ENCODE results near the gene SEMA4F.

The SEMA4F gene

DNA sequence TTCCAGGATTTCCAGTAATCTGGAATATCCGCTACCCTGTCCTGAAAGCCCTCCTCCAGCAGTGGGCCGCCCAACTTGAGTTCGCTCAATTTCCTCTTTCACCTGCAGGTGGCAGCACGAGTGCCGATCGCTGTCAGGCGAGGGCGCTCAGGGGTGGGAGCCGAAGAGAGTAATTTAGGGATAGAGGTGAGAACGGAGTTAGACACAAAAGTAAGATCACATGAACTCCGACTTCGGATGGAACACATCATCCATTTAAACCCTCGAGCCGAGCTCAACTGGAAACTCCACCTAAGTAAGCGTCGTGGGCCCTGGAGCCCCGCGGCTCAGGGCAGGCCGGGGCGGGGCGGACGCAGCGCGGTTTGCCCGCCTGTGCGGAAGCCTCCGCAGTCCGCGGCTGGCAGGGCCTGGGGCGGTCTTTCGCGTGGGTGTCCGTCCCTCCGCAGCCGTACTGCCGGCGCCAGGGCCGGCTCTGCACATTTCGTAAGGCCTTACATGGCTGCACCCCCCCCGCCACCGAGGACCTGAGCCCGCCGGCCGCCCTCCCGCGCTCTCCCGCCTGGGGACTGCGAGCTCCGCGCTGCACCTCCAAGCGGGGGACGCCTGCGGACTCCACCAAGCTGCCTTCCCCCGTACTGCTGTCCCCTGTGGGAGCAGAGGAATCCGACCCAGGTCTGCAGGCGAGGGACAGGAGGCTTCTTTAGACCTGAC, 61.2 kb downstream of the SEMA4F start:
- TF ChIP-seq, protein P1, sequence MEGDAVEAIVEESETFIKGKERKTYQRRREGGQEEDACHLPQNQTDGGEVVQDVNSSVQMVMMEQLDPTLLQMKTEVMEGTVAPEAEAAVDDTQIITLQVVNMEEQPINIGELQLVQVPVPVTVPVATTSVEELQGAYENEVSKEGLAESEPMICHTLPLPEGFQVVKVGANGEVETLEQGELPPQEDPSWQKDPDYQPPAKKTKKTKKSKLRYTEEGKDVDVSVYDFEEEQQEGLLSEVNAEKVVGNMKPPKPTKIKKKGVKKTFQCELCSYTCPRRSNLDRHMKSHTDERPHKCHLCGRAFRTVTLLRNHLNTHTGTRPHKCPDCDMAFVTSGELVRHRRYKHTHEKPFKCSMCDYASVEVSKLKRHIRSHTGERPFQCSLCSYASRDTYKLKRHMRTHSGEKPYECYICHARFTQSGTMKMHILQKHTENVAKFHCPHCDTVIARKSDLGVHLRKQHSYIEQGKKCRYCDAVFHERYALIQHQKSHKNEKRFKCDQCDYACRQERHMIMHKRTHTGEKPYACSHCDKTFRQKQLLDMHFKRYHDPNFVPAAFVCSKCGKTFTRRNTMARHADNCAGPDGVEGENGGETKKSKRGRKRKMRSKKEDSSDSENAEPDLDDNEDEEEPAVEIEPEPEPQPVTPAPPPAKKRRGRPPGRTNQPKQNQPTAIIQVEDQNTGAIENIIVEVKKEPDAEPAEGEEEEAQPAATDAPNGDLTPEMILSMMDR (IDR thresholded peaks at IDR 0.05; ENCODE audit: low read depth, low read length): peak; percentile 84

DNA sequence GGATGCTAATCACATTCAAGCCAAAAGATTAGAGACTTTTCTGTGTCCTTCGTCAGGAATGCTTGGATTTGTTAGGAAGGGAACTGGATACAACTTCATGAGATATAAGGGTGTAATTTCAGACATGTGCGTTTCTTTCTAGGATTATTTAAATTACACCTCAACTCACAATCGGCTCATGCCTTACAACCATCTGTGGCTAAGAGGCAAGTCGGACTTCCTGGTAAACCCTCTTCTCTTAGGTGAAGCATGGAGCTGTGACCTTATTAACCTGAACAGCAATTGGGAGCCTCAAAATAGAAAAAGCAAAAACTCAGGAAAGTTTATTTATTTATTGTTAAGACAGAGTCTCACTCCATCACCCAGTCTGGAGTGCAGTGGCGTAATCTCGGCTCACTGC, 61.8 kb downstream of the SEMA4F start:
- TF ChIP-seq, protein P1 (IDR thresholded peaks at IDR 0.05; ENCODE audit: low read depth, low read length): no peak
- H3K4me3 ChIP-seq (ENCODE audit: low read depth, low read length): peak overlapping the region; percentile 64

More for the DNA sequence above, 61.2 kb downstream of the SEMA4F start:
- H3K4me3 ChIP-seq (ENCODE audit: low read depth, low read length): peak overlapping the region; percentile 64

DNA sequence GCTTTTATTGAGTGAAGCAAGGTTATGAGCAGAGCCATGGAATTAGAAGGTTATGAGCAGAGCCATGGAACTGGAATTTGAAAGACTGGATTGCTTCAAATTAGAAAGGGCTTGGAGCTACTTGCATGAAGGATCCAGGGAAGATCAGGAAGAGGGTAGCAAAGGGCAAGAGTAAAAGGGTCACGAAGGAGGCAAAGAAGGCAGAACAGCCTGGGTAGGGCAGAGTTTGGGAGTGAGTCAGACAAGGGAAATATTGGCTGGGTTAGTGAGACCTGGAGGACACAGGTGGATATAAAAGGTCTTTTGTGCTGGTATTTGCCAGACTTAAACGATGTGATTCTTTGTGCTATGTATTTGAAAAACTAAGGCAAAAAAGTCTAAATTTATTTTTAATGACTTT, 65.0 kb downstream of the SEMA4F start:
- TF ChIP-seq, protein P1 (IDR thresholded peaks at IDR 0.05; ENCODE audit: low read depth, low read length): no peak
- H3K4me3 ChIP-seq (ENCODE audit: low read depth, low read length): no peak overlapping the region

DNA sequence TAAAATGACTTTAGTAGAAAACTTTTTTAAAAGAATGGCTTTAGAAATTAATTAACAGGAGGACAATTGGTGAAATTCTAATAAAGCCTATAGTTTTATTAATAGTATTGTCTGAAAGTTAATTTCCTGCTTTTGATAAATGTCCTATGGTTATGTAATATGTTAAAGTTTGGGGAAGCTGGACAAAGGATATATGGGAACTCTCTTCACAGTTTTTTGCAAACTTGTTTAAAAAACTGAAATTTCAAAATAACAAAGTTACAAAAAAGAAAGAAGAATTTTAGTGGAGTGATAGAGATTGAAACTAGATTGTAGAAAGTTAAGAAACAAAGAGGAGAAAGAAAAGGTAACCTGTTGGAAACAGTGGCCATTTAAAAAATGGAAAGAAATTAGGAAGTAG, 67.3 kb downstream of the SEMA4F start:
- TF ChIP-seq, protein P1 (IDR thresholded peaks at IDR 0.05; ENCODE audit: low read depth, low read length): no peak
- no peak overlapping the region for H3K4me3 ChIP-seq (ENCODE audit: low read depth, low read length)

DNA sequence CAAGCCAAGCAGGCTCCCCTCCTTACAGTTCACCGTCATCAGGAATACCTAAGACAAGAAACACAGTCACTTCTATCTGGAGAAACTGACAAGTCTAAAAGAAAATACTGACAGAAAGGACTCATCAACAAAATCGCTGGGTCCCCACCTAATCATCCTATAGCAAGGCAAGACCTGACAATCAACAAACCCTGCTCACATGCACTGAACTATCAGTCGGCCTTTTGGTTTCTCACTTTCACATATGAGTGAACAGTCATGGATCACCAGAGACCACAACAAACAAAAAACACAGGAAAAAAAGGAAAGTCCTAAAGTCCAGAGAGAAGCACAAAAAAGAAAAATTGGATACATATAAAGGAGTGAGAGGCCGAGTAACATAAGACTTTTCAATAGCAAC, 70.4 kb downstream of the SEMA4F start:
- TF ChIP-seq, protein P1 (IDR thresholded peaks at IDR 0.05; ENCODE audit: low read depth, low read length): no peak

DNA sequence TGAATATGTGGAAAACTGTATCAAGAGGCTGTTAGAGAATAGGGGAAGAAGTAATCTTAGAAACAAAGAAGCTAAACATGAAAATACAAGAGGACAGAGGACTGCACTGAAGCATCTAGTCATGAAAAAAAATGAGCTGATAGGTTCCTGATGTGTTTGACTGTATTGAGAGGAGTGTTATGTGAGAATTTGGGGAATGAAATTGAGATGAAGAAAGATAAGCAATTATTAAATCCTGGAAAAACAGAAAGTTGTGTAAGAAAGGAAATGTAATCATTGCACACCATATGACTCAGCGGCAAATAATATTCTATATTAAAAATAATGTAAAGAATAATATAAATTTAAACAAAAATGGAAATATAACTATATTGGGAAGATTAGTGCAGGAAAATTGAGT, 71.2 kb downstream of the SEMA4F start:
- no peak overlapping the region for H3K4me3 ChIP-seq (ENCODE audit: low read depth, low read length)
- TF ChIP-seq, protein P1 (IDR thresholded peaks at IDR 0.05; ENCODE audit: low read depth, low read length): no peak

More for the DNA sequence above, 70.4 kb downstream of the SEMA4F start:
- no peak overlapping the region for H3K4me3 ChIP-seq (ENCODE audit: low read depth, low read length)

DNA sequence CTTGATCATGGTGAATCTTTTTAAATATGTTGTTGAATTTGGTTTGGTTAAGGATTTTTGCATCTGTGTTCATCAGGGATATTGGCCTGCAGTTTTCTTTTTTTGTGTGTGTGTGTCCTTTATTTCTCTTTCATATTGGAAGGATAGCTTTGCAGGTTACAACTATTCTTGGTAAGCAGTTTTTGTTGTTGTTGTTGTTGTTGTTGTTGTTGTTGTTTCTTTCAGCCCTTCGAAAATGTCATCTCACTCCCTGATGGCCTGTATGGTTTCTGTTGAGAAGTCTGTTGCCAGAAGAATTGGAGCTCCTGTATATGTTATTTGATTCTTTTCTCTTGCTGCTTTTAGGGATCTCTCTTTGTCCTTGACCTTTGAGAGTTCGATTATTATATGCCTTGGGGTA, 74.8 kb downstream of the SEMA4F start:
- TF ChIP-seq, protein P1 (IDR thresholded peaks at IDR 0.05; ENCODE audit: low read depth, low read length): no peak

More for the DNA sequence above, 74.8 kb downstream of the SEMA4F start:
- H3K4me3 ChIP-seq (ENCODE audit: low read depth, low read length): no peak overlapping the region
